Retinal pigment epithelial cell (primary cell): ENCODE results near the gene PPP1R3A.

Experiments
- DNase-seq: peaks from one replicate; pipeline ENCODE4 v3.0.0-alpha.2; 2010; ENCODE audit warnings: low read depth
- H3K4me3 ChIP-seq: 2 replicates; pipeline ENCODE4 v1.5.1; 2011; ENCODE audit warnings: mild to moderate bottlenecking, low read length, control low read depth, moderate library complexity
- TF ChIP-seq, protein P1 (sequence below): conservative IDR thresholded peaks from 2 replicates; pipeline ENCODE4 v1.5.1; 2011; ENCODE audit warnings: low read depth, low read length, control low read depth, inconsistent platforms

PPP1R3A gene

DNA sequence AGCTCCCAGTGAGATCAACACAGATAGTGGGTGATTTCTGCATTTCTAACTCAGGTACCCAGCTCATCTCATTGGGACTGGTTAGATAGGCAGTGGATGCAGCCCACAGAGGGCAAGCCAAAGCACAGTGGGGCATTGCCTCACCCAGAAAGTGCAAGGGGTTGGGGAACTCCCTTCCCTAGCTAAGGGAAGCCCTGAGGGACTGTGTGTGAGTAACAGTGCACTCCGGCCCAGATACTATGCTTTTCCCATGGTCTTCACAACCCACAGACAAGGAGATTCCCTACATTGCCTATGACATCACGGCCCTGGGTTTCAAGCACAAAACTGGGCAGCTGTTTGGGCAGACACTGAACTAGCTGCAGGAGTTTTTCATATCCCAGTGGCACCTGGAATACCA is 62.8 kb downstream of the PPP1R3A start:
- TF ChIP-seq, protein P1, sequence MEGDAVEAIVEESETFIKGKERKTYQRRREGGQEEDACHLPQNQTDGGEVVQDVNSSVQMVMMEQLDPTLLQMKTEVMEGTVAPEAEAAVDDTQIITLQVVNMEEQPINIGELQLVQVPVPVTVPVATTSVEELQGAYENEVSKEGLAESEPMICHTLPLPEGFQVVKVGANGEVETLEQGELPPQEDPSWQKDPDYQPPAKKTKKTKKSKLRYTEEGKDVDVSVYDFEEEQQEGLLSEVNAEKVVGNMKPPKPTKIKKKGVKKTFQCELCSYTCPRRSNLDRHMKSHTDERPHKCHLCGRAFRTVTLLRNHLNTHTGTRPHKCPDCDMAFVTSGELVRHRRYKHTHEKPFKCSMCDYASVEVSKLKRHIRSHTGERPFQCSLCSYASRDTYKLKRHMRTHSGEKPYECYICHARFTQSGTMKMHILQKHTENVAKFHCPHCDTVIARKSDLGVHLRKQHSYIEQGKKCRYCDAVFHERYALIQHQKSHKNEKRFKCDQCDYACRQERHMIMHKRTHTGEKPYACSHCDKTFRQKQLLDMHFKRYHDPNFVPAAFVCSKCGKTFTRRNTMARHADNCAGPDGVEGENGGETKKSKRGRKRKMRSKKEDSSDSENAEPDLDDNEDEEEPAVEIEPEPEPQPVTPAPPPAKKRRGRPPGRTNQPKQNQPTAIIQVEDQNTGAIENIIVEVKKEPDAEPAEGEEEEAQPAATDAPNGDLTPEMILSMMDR: no peak
- DNase-seq: no peak
- no peak overlapping the region for H3K4me3 ChIP-seq

DNA sequence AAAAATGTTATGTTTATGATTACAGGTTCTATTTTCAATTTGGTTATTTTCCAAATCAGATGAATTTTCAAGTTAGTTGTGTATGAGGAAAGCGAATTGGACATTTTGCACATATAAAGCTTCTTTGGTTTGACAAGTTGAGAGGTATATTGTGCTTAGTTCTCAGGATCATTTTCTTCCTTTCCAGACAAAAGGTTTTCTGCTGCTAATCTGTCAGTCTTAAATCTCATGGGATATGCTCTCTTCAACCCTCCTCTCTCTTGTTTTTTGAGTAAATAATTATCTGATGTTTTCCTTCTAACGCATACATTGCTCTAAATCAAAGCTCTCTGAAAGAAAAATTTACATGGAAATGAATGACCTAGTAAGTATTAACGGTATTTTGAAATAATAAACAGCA is 77.9 kb downstream of the PPP1R3A start:
- DNase-seq: no peak
- TF ChIP-seq, protein P1: no peak
- H3K4me3 ChIP-seq: no peak overlapping the region

DNA sequence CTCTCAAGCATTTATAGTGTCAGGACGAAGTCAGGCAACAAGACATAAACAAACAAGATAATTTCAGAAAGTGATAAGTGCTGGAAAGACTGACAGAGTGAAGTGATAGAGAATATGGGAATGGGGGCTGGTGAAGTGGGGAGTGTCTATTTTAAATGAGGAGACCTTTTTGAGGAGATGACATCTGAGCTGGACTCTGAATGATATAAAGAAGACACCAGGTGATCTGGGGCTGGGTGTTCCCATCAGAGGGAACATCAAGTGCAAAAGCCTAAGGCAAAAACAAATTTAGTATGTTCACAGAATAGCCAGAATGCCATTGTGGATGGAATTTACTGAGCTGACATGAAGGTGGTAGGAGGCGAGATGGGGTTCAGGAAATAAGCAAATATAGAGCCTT is 83.4 kb downstream of the PPP1R3A start:
- no peak overlapping the region for H3K4me3 ChIP-seq
- TF ChIP-seq, protein P1: no peak

DNA sequence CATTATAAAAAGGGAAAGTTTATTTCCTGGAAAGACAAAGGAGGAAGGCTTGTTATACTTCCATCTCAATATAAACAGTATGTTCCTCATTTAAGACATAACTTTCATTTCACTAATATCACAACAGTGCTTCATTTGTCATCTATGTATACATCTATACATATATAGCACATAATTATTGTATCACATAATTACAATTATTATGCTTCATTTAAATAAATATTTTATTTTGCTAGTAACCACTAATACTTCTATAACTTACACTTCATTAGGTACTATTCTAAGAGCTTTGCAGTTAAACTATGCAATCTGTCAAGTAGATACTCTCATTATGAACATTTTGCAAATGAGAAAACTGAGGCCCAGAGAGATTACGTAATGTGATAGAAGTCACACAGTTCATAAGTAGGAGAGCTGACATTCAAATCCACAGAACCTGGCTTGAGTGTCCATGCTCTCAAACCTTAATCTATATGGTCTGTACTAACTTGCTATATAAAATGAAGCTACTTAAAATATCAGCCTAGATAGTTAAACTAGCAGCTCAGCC is 86.5 kb downstream of the PPP1R3A start:
- no peak for DNase-seq
- TF ChIP-seq, protein P1: no peak
- no peak overlapping the region for H3K4me3 ChIP-seq

More for the DNA sequence above, 83.4 kb downstream of the PPP1R3A start:
- DNase-seq: no peak

DNA sequence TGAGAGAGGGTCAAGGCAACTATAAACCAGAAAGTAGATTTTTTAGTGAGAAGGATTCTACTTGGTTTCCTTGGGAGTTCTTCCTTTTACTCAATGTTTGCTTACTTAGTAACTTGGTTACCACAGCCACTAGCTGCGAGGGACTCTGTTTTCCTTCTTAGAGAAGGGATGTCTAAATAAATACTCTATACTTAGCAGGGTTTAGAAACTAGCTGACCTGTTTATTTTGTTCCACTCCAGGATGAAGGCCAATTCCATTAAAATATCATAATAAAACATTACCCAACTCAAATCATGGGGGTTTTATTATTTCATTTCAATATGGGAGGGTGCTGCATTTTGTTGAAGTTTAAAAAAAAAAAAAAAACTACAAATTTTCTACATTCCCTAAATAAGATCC is 87.3 kb downstream of the PPP1R3A start:
- no peak overlapping the region for H3K4me3 ChIP-seq
- TF ChIP-seq, protein P1: no peak
- DNase-seq: no peak

DNA sequence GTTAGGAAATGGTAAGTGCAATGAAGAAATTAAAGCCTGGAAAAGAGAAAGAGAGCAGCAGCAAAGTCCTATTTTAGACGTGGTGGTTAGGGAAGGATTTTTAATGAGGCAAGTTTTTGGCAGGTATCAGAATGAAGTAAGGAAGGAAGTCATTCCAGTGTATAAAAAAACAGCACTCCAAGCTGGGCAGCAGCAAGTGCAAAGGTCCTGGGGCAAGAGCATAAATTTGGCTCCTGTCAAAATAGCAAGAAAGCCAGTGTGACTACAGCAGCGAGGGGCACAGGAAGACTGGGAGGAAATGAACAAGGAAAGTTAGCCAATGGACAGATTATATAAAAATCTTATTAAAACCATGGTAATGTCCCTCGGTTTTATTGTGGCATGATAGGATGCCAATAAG is 90.2 kb downstream of the PPP1R3A start:
- TF ChIP-seq, protein P1: no peak
- H3K4me3 ChIP-seq: no peak overlapping the region
- DNase-seq: no peak
